MM.1S (cell line): Measurements from ENCODE around the gene GPR157.

Experiments used
- DNase-seq: peaks from one replicate; pipeline ENCODE4 v3.0.0-alpha.2; 2015
- H2AFZ ChIP-seq: fragments of 300-600 bp; sonication (generic); 2 replicates; pipeline ENCODE4 v1.6.0; 2016; ENCODE audit warnings: antibody characterized with exemption, low read length
- H3F3A ChIP-seq: fragments of 300-600 bp; sonication (generic); 2 replicates; pipeline ENCODE4 v1.6.1; 2016; ENCODE audit warnings: mild to moderate bottlenecking, antibody characterized with exemption, low read length, moderate library complexity, mixed read lengths; ENCODE audit not compliant: insufficient read depth
- H3K27ac ChIP-seq: fragments of 300-600 bp; sonication (generic); 2 replicates; pipeline ENCODE4 v1.5.1; 2016; ENCODE audit warnings: mild to moderate bottlenecking, low read length
- H3K27me3 ChIP-seq: fragments of 300-600 bp; sonication (generic); replicated peaks from 2 replicates; pipeline ENCODE4 v1.6.0; 2016; ENCODE audit warnings: low read length; ENCODE audit not compliant: insufficient read depth
- H3K36me3 ChIP-seq: fragments of 300-600 bp; sonication (generic); replicated peaks from 2 replicates; pipeline ENCODE4 v1.6.1; 2016; ENCODE audit warnings: mild to moderate bottlenecking, low read length, mixed read lengths; ENCODE audit not compliant: insufficient read depth
- H3K4me1 ChIP-seq: fragments of 300-600 bp; sonication (generic); 2 replicates; pipeline ENCODE4 v1.6.1; 2016; ENCODE audit warnings: low read length, mixed read lengths
- H3K4me2 ChIP-seq: fragments of 300-600 bp; sonication (generic); 2 replicates; pipeline ENCODE4 v1.6.0; 2016; ENCODE audit warnings: low read depth, low read length
- H3K4me3 ChIP-seq: fragments of 300-600 bp; sonication (generic); 2 replicates; pipeline ENCODE4 v1.5.1; 2016; ENCODE audit warnings: low read length, mixed read lengths
- H3K79me2 ChIP-seq: fragments of 300-600 bp; sonication (generic); 2 replicates; pipeline ENCODE4 v1.6.1; 2016; ENCODE audit warnings: mixed run types, low read length, mixed read lengths
- H3K9ac ChIP-seq: fragments of 300-600 bp; sonication (generic); 2 replicates; pipeline ENCODE4 v1.6.1; 2016; ENCODE audit warnings: low read length, mixed read lengths
- H3K9me2 ChIP-seq: fragments of 300-600 bp; sonication (generic); replicated peaks from 2 replicates; pipeline ENCODE4 v1.6.1; 2016; ENCODE audit warnings: mild to moderate bottlenecking, low read length, mixed read lengths; ENCODE audit not compliant: insufficient read depth
- H3K9me3 ChIP-seq: fragments of 300-600 bp; sonication (generic); replicated peaks from 2 replicates; pipeline ENCODE4 v1.6.1; 2016; ENCODE audit warnings: mild to moderate bottlenecking, low read length, mixed read lengths; ENCODE audit not compliant: insufficient read depth
- H4K20me1 ChIP-seq: fragments of 300-600 bp; sonication (generic); 2 replicates; pipeline ENCODE4 v1.6.1; 2016; ENCODE audit warnings: mild to moderate bottlenecking, low read length, moderate library complexity, mixed read lengths; ENCODE audit not compliant: insufficient read depth
- EZH2 ChIP-seq: fragments of 300-600 bp; sonication (generic); optimal IDR thresholded peaks from 2 replicates; pipeline ENCODE3; 2017; ENCODE audit warnings: low read depth, mild to moderate bottlenecking, antibody characterized with exemption, low read length, mixed read lengths
- EZH2phosphoT487 ChIP-seq: fragments of 300-600 bp; sonication (generic); IDR thresholded peaks from 2 replicates; pipeline ENCODE4 v1.6.1; 2018; ENCODE audit warnings: antibody characterized with exemption, low read length
- TF ChIP-seq, protein P1 (sequence below): fragments of 300-600 bp; sonication (generic); IDR thresholded peaks from 2 replicates; pipeline ENCODE4 v1.5.1; 2016; ENCODE audit warnings: antibody characterized with exemption, low read length, mixed read lengths

The GPR157 gene

DNA sequence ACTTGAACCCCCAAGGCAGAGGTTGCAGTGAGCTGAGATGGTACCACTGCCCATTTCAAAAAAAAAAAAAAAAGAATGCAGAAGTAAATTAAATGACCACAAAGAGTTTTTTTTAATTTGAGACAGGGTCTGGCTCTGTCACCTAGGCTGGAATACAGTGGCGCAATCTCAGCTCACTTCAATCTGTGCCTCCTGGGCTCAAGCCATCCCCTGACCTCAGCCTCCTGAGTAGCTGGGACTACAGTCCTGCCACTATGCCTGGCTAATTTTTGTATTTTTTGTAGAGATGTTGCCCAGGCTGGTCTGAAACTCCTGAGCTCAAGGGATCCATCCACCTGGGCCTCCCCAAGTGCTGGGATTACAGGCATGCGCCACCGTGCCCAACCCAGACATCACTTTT, 20.2 kb upstream of the GPR157 start:
- Histone ChIP-seq H3K27me3 (no peaks in the 10 kb centered on the region; the same call in 1 of the 2 replicates), H3K4me2 (no peak overlapping the region), H3K4me3 (no peak overlapping the region), H3K9me3 (no peaks in the 10 kb centered on the region), H3F3A (no peaks in the 10 kb centered on the region), H3K9ac (no peak overlapping the region), H3K27ac (no peak overlapping the region), H3K9me2 (no peaks in the 10 kb centered on the region), H2AFZ (no peak overlapping the region), H4K20me1 (no peaks in the 10 kb centered on the region), H3K36me3 (no peaks in the 10 kb centered on the region), H3K4me1 (no peaks in the 10 kb centered on the region), H3K79me2 (no peaks in the 10 kb centered on the region)
- no peak for TF ChIP-seq EZH2phosphoT487
- TF ChIP-seq, protein P1, sequence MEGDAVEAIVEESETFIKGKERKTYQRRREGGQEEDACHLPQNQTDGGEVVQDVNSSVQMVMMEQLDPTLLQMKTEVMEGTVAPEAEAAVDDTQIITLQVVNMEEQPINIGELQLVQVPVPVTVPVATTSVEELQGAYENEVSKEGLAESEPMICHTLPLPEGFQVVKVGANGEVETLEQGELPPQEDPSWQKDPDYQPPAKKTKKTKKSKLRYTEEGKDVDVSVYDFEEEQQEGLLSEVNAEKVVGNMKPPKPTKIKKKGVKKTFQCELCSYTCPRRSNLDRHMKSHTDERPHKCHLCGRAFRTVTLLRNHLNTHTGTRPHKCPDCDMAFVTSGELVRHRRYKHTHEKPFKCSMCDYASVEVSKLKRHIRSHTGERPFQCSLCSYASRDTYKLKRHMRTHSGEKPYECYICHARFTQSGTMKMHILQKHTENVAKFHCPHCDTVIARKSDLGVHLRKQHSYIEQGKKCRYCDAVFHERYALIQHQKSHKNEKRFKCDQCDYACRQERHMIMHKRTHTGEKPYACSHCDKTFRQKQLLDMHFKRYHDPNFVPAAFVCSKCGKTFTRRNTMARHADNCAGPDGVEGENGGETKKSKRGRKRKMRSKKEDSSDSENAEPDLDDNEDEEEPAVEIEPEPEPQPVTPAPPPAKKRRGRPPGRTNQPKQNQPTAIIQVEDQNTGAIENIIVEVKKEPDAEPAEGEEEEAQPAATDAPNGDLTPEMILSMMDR, result no peak
- TF ChIP-seq EZH2, result no peak
- no peak for DNase-seq

- H3K79me2 ChIP-seq, result no peaks in the 10 kb centered on the region
- no peak overlapping the region for H3K27ac ChIP-seq
- no peak overlapping the region for H2AFZ ChIP-seq
- no peak overlapping the region for H3K9ac ChIP-seq
- TF ChIP-seq EZH2phosphoT487 (no peak), EZH2 (no peak)
- TF ChIP-seq, protein P1, result no peak
- H3K4me3 ChIP-seq, result no peak overlapping the region
- H3K4me1 ChIP-seq, result no peaks in the 10 kb centered on the region
- H3K4me2 ChIP-seq, result no peak overlapping the region
- no peaks in the 10 kb centered on the region; the same call in 1 of the 2 replicates for H3K27me3 ChIP-seq
- no peaks in the 10 kb centered on the region for H3K9me3 ChIP-seq
- H4K20me1 ChIP-seq, result no peaks in the 10 kb centered on the region
- H3F3A ChIP-seq, result no peaks in the 10 kb centered on the region
- H3K36me3 ChIP-seq, result no peaks in the 10 kb centered on the region
- no peak for DNase-seq
- H3K9me2 ChIP-seq, result no peaks in the 10 kb centered on the region
Measured at GRCh38 chr1:9146156-9146555, 17.3 kb upstream of the GPR157 start.

GRCh38 chr1:9145714-9146113, 16.8 kb upstream of the GPR157 start:
- H3K79me2 ChIP-seq, result no peaks in the 10 kb centered on the region
- no peaks in the 10 kb centered on the region for H3K36me3 ChIP-seq
- TF ChIP-seq, protein P1, result no peak
- no peak for TF ChIP-seq EZH2phosphoT487
- H3K27me3 ChIP-seq, result no peaks in the 10 kb centered on the region; the same call in 1 of the 2 replicates
- H3K4me1 ChIP-seq, result no peaks in the 10 kb centered on the region
- DNase-seq, result no peak
- no peaks in the 10 kb centered on the region for H3K9me2 ChIP-seq
- H3K9me3 ChIP-seq, result no peaks in the 10 kb centered on the region
- no peak overlapping the region for H3K9ac ChIP-seq
- H3K4me2 ChIP-seq, result no peak overlapping the region
- H2AFZ ChIP-seq, result no peak overlapping the region
- H3F3A ChIP-seq, result no peaks in the 10 kb centered on the region
- no peak overlapping the region for H3K27ac ChIP-seq
- H4K20me1 ChIP-seq, result no peaks in the 10 kb centered on the region
- H3K4me3 ChIP-seq, result no peak overlapping the region
